Astrocyte of the spinal cord (primary cell): Measurements from ENCODE around the gene CFAP119.

Experiments
- DNase-seq: peaks from one replicate; pipeline ENCODE4 v3.0.0; 2011; ENCODE audit warnings: low read depth, low spot score
- H3K4me3 ChIP-seq: 2 replicates; pipeline ENCODE4 v1.5.1; 2011; ENCODE audit warnings: low read depth, mild to moderate bottlenecking, low read length, moderate library complexity
- CTCF ChIP-seq: IDR thresholded peaks from 2 replicates; pipeline ENCODE4 v1.5.1; 2012; ENCODE audit warnings: low read depth, mild to moderate bottlenecking, low read length, inconsistent platforms
- in situ Hi-C: cut with HindIII; loops from 2 replicates; pipeline ENCODE4 v1.10.0; 2017; ENCODE audit warnings: low sequenced_read_pairs

The CFAP119 gene

GRCh38 chr16:30728899-30729672, 32.8 kb downstream of the CFAP119 start:
- in situ Hi-C loops, result no loop called here
- no peak for TF ChIP-seq CTCF

GRCh38 chr16:30728321-30728720, 33.5 kb downstream of the CFAP119 start:
- in situ Hi-C loops, result no loop called here
- no peak for DNase-seq
- H3K4me3 ChIP-seq, result no peak overlapping the region
- no peak for TF ChIP-seq CTCF

More at GRCh38 chr16:30728899-30729672, 32.8 kb downstream of the CFAP119 start:
- no peak overlapping the region for H3K4me3 ChIP-seq
- DNase-seq, result no peak

- DNase-seq, result no peak
- in situ Hi-C loops, result no loop called here
- no peak overlapping the region for H3K4me3 ChIP-seq
- no peak for TF ChIP-seq CTCF
Observed at GRCh38 chr16:30725418-30725792, 36.5 kb downstream of the CFAP119 start.

GRCh38 chr16:30724641-30725417, 37.0 kb downstream of the CFAP119 start:
- DNase-seq, result no peak
- TF ChIP-seq CTCF, result no peak
- H3K4me3 ChIP-seq, result no peak overlapping the region
- in situ Hi-C loops, result no loop called here

GRCh38 chr16:30723725-30724355, 38.0 kb downstream of the CFAP119 start:
- no peak for DNase-seq
- TF ChIP-seq CTCF, result no peak
- in situ Hi-C loops, result no loop called here
- no peak overlapping the region for H3K4me3 ChIP-seq

- in situ Hi-C loops, result no loop called here
- DNase-seq, result no peak
- TF ChIP-seq CTCF, result no peak
- H3K4me3 ChIP-seq, result no peak overlapping the region
Observed at GRCh38 chr16:30722916-30723315, 38.9 kb downstream of the CFAP119 start.
